ENCODE measurements around the gene TRIM33. TPM values are rescaled to one million over a fixed set of nuclear protein-coding genes. Genes with fewer than 3 reads are reported as not detected.

The TRIM33 gene
- total RNA-seq, 1 experiment from 2014 or later = 53.8 TPM

DNA sequence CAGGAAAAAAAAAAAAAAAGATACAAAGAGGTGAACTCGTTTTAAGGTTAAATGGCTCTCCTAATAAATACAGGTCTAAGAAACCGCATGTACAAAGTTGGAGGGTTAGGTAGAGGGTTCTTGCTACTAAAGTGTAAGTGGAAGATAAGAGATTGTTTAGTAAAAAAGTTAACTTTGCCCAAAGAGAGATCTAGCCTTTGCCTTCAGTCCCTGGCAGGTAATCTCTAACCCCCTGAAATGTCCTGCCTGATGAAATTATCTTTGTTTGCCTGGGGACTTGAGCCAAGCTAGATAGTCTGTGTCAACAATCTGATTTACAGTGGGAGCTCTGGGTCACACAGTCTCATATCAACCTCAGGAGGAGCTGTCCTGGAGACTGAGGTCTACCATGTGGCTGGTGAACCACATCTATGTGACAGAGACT is 57.6 kb downstream of the TRIM33 start:
- no peak overlapping the region for H3T11ph ChIP-seq (ENCODE audit: low read length)
- no peak overlapping the region for H3K4me2 ChIP-seq (ENCODE audit: insufficient read depth, insufficient read length, low read length)
- no peak overlapping the region for H3K14ac ChIP-seq (ENCODE audit: insufficient read depth, low read length)
- TF ChIP-seq CTCF (conservative IDR thresholded peaks at IDR 0.05) = no peak
- H3K27me3 Mint-ChIP-seq (ENCODE audit: low read depth) = no peaks in the 10 kb centered on the region
- no peak overlapping the region for H3K23ac ChIP-seq (ENCODE audit: insufficient read length, low read depth, low read length)
- no peak overlapping the region for H2BK5ac ChIP-seq (ENCODE audit: insufficient read length, low read length)
- no peaks in the 10 kb centered on the region for H3K79me1 ChIP-seq (ENCODE audit: insufficient read depth, low read depth, low read length, poor library complexity, severe bottlenecking)
- H3K4me3 Mint-ChIP-seq = no peak overlapping the region
- H4K20me1 ChIP-seq (ENCODE audit: control insufficient read depth, insufficient read depth, insufficient read length) = no peaks in the 10 kb centered on the region
- DNase-seq = no peak
- no peak overlapping the region for H4K8ac ChIP-seq (replicated peaks; ENCODE audit: insufficient read length, low read depth, low read length)
- H3K4ac ChIP-seq (ENCODE audit: low read depth, low read length) = no peak overlapping the region
- peaks cover 13 to 40% (median 34%) of the 10 kb centered on the region in 3 experiments; a peak in 6 of 7 replicates for H3K36me3 Mint-ChIP-seq (ENCODE audit: insufficient read depth in 1 of 3, low read depth in 3 of 3)
- H3K4me1 ChIP-seq (ENCODE audit: insufficient read depth, low read length) = no peaks in the 10 kb centered on the region
- no peaks in the 10 kb centered on the region for H3K9me3 ChIP-seq (ENCODE audit: control insufficient read depth, low read depth, low read length)
- H2BK12ac ChIP-seq (ENCODE audit: insufficient read length, low read depth, low read length) = no peak overlapping the region
- no peak overlapping the region for H3K27ac ChIP-seq (ENCODE audit: insufficient read length, low read depth, low read length)
- H3K4me1 Mint-ChIP-seq = peaks cover 3 to 4% of the 10 kb centered on the region in 2 experiments
- no peak overlapping the region for H2AFZ ChIP-seq (ENCODE audit: low read length)
- H3K9me3 Mint-ChIP-seq = no peaks in the 10 kb centered on the region
- H3K56ac ChIP-seq (ENCODE audit: insufficient read length, low read depth, low read length) = no peak overlapping the region
- H3K23me2 ChIP-seq (ENCODE audit: insufficient read length, low read depth, low read length, poor library complexity, severe bottlenecking) = no peaks in the 10 kb centered on the region
- no CpG with 5 or more reads among the region's 2 CpGs for WGBS (ENCODE audit: extremely low coverage, insufficient read length, low lambda C conversion rate)
- no peak overlapping the region for H3K18ac ChIP-seq (ENCODE audit: insufficient read length, low read depth, low read length)
- peak overlapping the region in 2 of 3 experiments; percentile 12 to 16; a peak in 1 of 7 replicates for H3K27ac Mint-ChIP-seq
- H2AK5ac ChIP-seq (ENCODE audit: insufficient read length, low read length) = no peak overlapping the region
- H3K79me2 ChIP-seq (ENCODE audit: insufficient read depth, low read length) = no peaks in the 10 kb centered on the region
- no peak overlapping the region for H3K9ac ChIP-seq (ENCODE audit: extremely low read depth, insufficient read length, low read length)
- H3K27me3 ChIP-seq (ENCODE audit: insufficient read depth, low read length) = no peaks in the 10 kb centered on the region
- no peak overlapping the region for H4K5ac ChIP-seq (ENCODE audit: insufficient read length, low read depth, low read length)
- no peak overlapping the region for H2BK15ac ChIP-seq (ENCODE audit: low read depth, low read length)
- H4K91ac ChIP-seq (ENCODE audit: insufficient read length, low read depth, low read length) = no peak overlapping the region
- H2BK20ac ChIP-seq (ENCODE audit: low read depth, low read length, poor library complexity, severe bottlenecking) = no peak overlapping the region
- H2BK120ac ChIP-seq (ENCODE audit: low read depth, low read length, poor library complexity, severe bottlenecking) = no peak overlapping the region

Data from H9 (cell line).